ENCODE results near the gene NR2F6.

DNA sequence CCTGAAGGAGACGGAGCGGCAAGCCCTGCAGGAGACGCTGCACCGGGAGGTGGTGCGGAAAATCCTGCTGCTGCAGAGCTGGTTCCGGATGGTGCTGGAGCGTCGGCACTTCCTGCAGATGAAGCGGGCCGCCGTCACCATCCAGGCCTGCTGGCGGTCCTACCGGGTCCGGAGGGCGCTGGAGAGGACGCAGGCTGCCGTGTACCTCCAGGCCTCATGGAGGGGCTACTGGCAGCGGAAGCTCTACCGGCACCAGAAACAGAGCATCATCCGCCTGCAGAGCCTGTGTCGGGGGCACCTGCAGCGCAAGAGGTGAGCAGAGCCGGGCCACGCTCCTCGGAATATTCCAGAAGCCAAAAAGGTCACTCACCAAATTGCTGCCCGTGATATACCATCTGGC is 53.0 kb downstream of the NR2F6 start:
- TF ChIP-seq, protein P1, sequence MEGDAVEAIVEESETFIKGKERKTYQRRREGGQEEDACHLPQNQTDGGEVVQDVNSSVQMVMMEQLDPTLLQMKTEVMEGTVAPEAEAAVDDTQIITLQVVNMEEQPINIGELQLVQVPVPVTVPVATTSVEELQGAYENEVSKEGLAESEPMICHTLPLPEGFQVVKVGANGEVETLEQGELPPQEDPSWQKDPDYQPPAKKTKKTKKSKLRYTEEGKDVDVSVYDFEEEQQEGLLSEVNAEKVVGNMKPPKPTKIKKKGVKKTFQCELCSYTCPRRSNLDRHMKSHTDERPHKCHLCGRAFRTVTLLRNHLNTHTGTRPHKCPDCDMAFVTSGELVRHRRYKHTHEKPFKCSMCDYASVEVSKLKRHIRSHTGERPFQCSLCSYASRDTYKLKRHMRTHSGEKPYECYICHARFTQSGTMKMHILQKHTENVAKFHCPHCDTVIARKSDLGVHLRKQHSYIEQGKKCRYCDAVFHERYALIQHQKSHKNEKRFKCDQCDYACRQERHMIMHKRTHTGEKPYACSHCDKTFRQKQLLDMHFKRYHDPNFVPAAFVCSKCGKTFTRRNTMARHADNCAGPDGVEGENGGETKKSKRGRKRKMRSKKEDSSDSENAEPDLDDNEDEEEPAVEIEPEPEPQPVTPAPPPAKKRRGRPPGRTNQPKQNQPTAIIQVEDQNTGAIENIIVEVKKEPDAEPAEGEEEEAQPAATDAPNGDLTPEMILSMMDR (IDR thresholded peaks at IDR 0.05; ENCODE audit: insufficient read depth, low read depth, low read length): no peak
- TF ChIP-seq EZH2 (IDR thresholded peaks at IDR 0.05; ENCODE audit: insufficient read depth, low read length): no peak

Data from astrocyte (in vitro differentiated cells and primary cell).